Hematopoietic multipotent progenitor cell (in vitro differentiated cells): Measurements from ENCODE around the gene ELF4. TPM values are rescaled to one million over a fixed set of nuclear protein-coding genes. Genes with fewer than 3 reads are reported as not detected.
A peak's percentile ranks its signal among the peaks of the same experiment; 100 is the strongest.

Experiments used
- DNase-seq, 3 donors: peaks; one replicate each; pipeline ENCODE4 v3.0.0-alpha.2; 2011 to 2015; ENCODE audit warnings: low read depth in 2 of 3, low spot score in 2 of 3
- total RNA-seq: library from RNA; depleted of rRNA; stranded (reverse); fragments of >200 nt; gene quantifications from one replicate; pipeline ENCODE4 v1.2.3, GENCODE V29; 2012

ELF4 gene
- total RNA-seq, 1 donor, result 27.5 TPM

DNA sequence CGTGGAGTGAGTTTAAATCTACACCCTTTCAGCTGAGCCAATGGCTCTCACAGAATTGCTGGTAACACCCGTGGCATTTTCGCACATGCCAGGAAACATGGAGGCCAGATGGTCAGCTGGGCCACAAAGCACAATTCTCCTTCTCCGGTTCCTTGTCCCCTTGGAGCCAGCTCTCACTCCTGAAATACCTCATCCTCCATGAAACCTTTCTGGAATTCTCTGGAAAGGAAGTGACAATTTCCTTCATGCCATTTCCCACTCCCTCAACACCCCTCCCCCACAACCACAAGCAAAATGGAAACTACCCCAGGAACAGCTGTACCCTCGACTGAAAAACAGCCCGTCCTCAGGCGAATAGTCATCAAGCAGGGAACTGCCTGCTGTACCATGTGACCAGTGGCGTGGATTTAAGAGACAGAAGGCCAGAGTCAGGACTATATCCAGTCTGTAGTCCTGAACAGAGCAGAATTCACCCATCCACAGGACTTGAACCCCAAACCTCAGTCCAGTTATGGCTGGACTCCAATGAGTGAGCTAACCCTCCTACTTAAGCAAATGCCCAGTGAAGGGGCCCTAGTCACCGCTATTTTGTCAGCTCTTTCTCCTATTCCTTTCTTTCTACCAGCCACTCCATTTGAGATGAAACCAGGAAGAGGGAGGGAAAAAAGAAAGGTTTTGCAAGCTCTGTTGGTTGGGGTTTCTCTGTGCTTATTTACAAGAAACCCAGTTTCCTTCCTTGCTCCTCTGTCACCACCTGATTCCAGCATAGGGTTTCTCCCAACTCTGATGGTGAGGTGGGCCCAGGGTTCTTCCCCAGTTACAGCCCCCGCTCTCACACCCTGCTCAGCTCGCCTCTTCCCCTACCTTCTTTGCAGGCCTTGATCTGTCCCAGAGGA lies 24.5 kb downstream of the ELF4 start:
- no peak for DNase-seq

DNA sequence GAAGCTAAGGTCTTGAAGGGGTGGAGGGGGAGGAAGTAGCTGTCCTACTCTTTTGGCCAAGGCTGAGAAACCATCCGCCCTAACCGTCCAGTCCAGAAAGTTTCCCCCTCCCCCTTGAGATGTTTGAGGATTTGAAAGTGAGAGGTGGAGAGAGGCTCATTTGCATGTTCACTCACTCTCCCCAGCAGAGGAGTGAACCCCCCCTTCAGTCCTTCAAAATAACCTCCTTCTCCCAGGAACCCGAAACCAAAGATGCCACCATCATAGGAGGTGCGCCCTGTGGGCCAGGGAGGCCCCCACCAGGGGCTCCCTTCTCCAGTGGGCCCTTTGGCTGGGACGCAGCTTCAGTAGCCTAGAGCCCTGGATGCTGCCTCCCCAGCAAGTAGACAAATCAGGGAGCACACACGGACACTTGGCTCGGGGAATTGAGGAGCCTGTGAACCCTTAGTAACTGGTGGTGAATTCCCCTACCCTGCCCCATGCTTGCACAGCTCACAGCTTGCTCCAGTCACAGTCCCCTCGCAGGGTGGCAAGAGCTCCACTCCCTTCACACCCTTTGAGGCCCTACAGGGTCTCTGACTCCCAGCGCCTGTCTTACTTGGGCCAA lies 25.6 kb downstream of the ELF4 start:
- DNase-seq, result no peak

DNA sequence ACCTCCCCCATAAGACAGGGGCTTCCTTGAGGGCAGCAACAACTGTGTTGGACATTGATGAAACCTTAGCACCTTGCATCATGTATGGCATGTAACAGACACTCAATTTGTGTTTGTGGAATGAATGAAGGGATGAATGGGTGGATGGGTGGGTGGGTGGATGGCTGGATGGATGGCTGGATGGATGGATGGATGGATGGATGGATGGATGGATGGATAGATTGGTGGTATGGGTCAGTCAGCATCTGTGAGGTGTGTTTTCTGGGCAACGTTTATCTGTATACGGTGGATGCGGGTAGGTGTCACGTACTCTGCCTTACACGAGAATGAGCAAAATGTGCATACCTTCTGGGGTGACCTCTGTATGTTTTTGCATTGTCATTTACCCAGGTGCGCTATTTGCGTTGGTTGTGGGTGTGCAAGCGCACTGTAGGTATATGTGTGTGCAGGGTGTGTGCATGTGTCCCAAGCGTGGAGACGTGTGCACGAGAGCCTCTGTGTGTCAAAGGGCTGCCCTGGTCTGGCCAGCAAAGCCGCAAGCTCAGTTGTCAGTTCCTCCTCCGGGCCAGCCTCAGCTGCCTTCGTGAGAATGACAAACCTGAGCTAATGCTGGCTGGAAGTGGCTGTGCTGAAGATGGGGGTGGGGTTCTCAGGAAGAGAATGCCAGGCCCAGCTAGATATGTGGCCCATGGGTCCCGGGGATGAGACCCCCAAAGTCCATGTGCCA lies 26.5 kb downstream of the ELF4 start:
- DNase-seq, result no peak

DNA sequence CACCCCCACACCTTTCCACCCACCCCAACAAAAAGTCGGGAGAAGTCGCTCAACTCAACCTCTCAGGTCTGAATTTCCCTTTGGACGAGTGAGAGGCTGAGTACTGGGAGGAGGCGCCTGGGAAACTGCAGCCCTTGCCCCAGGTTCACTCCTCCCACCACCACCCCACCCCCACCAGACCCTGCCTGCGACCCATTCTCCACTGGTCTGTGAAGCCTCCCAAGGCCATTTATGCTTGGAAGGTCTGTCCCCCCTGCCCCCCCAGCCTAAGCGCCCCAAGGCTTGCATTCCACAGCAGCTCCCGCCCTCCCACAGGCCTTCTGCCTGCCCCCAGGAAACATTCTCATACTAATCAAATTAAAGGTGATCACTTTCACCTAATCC lies 27.2 kb downstream of the ELF4 start:
- DNase-seq, result no peak

DNA sequence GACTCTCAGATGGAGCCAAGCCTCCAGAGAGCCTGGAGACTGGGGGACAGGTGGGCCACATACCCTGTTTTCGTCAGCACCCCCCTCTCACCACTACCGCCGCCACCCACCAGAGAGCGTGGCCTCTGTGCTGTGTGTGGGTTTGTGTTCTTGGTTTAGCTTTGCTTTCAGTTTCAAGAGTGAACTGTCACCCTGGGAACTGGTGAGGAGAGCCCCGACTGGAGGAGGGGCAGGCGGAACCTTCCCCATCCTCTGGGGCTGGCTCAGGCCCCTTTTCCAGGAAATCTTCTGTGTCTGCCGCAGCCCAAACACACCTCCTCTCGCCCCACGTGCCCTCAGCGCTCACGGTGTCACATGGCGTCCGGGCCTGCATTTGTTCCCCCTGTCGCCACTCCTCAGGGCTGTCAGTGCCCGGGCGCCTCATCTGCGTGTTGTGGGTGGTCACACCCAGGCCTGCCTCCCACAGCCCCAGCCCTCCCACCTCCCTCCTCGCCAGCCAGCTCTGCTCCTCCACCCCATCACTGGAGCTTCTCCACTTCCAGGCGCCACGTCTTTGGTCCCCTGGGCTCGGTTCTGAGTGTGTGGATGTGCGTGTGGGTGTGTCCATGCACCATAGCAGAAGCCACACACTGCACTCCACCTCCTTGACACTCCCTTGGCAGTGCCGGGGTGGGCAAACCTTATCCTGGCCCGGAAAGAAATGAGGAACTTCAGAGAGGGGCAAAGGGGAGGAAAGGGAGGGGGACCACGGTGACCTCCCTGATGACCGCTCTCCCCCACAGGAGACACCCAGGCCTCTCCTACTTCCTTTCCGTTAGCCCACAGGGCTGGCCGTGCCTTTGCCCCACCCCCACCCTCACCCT lies 27.8 kb downstream of the ELF4 start:
- DNase-seq, result peak in 2 of 3 donors; percentile 75 to 84

DNA sequence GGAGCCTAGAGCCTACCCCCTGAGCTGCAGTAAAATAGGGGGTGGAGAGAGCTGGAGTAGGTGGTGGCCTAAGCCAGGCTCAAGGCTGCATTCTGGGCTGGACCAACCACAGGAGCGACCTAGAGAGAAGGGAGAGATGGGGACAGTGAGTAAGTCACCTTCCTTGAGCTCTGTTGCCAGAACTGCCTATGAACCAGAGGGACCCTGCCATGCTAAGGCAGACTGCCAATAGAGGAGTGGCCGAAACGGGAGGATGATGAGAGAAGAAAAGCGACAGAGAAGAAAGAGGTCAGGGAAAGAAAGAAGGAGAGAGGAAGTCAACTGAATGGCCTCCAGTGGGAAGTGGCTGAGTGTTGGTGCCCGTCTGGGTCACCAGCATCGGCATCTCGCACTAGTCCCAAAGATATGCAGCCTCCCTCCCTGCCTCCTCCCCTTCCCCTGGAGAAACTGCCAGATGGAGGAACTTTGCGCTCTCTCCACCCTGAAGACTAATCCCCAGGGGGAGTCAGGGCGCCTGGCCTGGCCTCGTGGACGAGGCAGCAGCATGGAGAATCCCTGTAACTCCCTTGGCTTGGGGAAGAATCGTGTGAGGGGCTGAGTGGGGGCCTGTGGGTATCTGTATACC lies 28.8 kb downstream of the ELF4 start:
- DNase-seq, result no peak

DNA sequence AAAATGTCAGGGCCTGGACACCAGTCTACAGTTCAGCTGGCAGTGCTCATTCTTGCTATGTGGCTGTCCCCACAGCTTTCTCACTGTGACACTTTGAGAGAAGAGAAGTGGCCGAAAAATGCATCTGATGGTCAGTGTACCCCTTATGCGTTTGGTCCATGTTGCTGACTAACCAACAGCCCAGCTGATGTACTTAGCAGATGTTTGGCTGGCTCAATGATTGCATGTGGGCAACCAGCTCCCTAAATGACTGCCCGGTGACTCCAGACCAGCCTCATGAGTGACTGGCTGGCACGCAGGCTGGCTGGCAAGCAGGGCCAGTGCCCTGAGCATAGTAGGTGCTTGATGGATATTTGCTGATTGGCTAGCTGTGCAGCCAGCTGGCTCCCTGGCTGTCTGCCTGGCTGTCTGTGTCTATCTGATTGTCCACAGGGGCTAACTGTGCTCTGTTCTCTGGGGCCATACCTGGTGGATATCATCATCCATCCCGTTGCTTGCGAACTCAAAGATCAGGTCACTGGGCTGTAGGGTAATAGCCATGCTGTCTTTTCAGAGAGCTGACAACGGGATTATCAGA lies 29.4 kb downstream of the ELF4 start:
- DNase-seq, result no peak

DNA sequence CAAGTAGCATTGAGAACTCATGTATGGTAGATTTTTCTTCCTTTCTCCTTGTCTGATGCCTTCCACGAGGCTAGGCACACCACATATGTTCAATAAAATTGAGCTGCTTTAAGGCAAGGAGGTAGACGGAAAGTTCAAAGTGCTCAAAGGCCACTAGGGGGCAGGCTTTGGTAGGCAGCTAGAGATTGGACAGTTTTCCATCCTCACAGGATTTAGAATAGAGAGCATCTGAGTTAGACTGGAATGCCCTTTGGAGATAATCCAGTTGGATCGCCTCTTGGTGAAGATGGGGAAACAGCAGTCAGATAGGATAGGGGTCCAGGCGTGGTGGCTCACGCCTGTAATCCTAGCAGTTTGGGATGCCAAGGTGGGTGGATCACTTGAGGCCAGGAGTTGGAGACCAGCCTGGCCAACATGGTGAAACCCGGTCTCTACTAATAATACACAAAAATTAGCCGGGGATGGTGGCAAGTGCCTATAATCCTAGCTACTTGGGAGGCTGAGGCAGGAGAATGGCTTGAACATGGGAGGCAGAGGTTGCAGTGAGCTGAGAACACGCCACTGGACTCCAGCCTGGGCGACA lies 30.4 kb downstream of the ELF4 start:
- DNase-seq, result peak in 1 of 3 donors; percentile 68

DNA sequence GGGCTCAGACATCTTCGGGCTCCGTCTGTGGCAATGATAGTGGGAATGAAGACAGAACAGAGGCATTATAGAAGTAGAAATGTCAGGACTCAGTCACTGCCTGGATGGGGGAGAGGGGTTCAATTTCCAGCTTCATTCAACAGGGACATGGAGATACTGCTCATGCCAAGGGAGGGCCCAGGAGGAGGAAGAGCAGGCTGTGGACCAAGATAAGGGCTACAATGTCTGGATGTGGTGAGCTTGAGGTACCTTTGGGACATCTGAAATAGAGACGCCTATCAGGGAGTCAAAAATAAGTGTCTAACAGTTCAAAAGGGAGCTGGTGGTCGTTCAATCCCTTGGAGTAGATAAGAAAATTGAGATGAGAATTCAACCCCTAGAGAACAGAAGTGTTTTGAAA lies 34.5 kb downstream of the ELF4 start:
- DNase-seq, result no peak

DNA sequence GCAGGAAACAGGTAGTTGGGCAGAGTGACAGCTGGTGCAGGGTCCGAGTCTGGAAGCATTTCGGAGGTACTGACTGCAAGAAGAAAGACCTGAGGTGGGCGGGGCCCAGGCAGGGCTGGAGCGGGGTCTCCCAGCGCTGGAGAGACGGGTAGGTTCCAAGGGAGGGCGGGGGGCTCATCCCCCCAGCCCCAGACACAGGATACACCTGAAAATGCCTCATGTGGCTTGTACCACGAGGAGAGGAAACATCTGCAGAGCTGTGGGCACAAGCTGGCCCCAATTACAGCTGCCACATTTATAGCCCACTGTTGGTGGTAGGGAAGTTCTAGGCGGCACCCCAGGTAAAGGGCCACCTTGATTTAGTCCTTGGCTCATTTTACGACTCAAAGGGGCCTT lies 38.0 kb downstream of the ELF4 start:
- peak in 2 of 3 donors; percentile 63 to 81 for DNase-seq

DNA sequence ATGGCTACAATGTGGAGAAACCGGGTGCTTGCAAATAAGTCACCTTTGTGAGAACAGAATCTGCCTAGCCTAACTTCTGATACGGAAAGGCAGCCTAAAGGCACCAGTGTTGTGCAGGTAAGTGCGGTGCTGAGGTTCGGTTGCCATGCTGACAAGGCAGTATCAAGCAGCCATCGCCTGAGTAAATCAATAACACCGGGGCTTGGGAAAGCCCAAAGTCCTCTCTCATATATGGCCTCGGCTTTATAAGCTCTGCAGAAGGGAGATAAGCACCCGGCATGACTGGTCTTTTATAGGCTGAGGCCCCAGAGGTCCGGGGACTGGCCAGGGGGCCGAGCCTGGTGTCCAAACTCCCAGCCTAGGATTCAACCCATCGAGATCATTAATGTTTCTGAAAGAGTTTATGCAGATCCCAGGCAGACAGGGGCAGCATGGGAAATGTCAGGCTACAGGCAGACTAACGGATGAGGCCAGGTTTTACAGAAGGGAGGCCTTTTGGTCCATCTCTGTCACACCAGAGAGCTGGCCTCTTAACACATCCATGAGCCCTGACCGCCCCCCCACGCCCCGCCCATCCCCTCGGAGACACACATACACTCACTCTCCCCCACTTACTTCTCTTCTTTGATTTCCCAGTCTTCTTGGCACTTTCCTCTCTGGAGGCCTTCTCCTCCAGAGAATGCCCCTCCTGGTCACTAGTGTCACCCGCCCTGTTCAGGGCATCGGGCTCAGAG lies 38.5 kb downstream of the ELF4 start:
- no peak for DNase-seq

DNA sequence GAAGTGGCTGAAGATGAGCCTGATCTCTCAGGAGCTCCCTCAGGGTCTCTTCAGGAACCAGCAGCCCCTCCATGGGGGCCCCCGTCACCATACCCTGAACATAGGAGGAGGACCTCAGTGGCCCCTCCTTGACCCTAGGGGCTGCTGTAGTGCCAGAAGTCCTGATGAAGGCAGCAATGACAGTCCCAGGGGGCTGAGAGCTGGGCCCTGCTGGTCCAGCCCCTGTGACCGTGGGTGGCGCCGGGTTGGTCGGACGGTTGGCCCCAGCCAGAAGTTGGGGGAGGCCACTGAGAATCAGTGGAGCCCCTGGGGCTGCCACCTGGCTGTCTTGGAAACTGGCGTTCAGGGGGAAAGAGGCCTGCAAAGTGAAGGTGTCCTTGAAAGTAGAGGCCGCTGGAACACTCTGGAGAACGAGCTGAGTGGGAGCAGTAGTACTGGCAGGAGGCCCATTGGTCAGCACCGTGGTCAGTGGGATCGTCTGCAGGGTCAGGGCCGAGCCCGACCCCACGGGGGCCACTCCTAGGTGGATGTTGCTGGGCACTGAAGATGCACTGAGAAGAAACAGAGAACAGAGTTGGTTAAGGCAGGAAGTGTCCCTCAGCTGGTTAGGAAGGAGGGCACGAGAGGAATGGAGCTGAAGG lies 43.2 kb downstream of the ELF4 start:
- DNase-seq, result no peak

DNA sequence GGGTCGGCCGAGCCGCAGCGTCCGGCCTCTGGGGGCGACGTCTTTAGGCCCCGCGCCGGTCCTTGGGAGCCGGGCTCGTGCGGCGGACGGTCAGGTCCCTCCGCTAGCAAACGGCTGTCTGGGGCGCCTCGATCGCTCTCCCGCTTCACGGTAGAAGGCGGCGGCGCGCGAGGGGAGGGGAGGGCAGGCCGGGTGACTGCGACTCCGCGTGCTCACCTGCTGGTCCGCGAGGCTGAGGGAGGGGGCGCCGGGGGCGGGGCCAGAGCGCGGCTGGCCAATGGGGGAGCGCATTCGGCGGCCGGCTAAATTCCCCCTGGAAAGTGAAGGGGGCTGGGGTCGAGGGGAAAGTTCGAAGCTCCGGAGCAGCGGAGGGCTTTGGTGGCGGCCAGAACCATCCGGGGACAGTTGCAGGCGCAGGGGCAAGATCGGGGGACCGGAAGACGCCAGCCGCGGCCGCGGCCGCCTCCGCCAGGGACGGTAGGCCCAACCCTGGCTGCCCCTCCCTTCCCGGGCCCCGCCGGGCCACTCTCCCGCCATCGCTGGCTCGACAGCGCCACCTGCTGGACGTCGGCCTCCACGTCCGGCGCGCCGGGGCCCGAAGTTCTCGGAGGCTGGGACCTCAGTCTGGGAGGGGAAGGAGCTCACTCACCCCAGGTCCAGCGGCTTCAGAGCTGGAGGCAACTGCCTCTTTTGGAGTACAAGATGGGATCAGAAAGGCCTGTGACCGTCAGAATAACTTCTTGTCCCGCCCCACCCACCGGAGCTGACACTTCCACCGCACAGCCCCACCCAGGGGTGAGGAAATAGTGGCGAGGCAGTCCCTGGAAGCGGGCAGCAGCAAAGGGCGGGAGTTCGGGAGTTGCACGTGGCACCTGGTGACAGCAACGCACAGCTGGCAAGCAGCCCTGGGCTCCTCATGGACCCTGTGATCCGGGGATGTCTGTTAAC lies 49.9 kb downstream of the ELF4 start:
- peak; percentile 64 to 75 (median 72) for DNase-seq

DNA sequence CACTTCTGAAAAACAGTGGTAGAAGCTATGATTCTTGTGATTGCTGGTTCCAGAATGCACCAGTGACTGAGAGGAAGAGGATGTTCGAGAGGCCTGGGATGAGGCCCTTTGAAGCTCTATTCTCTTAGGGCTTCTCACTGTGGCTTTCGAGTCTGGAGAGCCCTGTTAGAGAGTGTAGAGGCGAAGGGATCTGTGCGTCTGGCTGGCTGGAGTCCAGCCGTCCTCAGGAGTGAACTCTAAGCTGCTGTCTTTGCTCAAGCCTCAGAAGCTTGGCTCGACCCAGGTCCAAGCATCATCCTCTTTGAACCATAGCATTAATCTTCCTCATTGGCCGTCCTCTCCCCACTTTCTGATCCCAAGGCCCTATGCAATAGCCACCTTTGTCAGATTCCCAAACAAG lies 51.6 kb downstream of the ELF4 start:
- no peak for DNase-seq

DNA sequence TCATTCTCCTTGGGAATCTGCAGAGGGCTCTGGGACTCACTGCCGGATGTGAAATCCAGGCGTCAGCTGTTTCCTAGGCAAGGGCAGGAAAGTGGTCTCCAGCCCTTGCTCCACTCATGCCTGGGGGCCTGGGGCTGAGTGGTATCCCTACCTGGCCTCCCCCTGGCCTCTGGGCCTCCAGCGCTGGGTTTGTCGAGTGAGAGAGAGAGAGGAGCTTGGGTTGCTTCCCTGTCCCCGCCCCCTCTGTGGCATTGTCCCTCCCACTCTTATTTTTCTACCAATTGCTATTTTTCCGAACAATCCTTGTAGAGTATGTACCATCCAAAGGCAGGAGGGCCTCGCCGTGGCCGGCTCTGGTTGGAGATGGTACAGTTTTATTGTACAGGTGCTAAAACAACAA lies 53.1 kb downstream of the ELF4 start:
- no peak for DNase-seq

DNA sequence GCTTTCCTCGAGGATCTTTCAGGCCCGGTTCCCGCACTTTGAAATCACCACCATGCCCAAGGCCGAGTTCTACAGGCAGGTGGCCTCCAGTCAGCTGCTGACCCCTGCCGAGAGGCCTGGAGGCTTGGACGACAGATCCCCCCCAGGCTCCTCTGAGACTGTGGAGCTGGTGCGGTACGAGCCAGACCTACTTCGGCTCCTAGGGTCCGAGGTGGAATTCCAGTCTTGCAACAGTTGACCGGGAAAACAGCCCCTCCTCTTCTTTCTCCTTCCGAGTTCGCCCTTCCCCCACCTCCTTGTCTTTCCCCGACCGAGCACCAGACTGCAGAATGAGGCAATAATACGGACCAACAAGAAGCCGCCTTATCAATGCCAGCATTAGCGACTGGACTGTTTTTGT lies 54.4 kb downstream of the ELF4 start:
- DNase-seq, result no peak

DNA sequence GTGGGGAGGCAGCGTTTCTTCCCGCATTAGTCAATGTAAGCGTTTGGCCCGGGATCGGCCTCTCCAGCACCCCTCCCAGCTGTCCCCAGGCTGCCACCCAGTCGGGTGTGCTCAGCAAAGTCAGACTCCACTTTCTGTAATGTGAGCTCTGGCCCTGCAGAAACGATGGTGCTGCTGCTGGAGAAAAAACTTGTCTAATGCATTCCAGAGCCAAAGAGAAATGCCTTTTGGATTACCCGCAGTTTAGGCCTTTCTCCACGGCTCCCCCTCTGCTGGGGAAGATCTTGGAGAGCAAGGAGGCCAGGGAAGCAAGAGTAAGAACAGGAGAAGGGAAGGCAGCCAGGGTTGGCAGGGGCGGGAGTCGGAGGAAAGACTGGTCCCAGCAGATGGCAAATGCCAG lies 55.2 kb downstream of the ELF4 start:
- DNase-seq, result no peak
